B cell (primary cell): ENCODE measurements around the gene SAPCD2. TPM values are rescaled to one million over a fixed set of nuclear protein-coding genes. Genes with fewer than 3 reads are reported as not detected.
A peak's percentile ranks its signal among the peaks of the same experiment; 100 is the strongest.

Experiments used
- ATAC-seq: fragments of 200-7000 bp; cut with Tn5 transposase; one replicate; pipeline ENCODE4 v1.10.0; 2021; ENCODE audit warnings: low read depth, mild to moderate bottlenecking, moderate number of reproducible peaks, moderate library complexity
- CTCF ChIA-PET: fragments of 350-600 bp; sonication (Branson Sonifier 250); formaldehyde crosslinking; loops from one replicate; lab custom pipeline; 2021; ENCODE audit warnings: antibody characterized with exemption, inconsistent platforms; lab: Charles Lee
- POLR2A ChIA-PET: fragments of 350-600 bp; sonication (Branson Sonifier 250); formaldehyde crosslinking; loops from one replicate; lab custom pipeline; 2021; ENCODE audit warnings: antibody characterized with exemption; lab: Charles Lee
- DNase-seq: peaks from one replicate; pipeline ENCODE4 v3.0.0; 2013
- H2AFZ ChIP-seq: 2 replicates; pipeline ENCODE4 v1.6.1; 2012; ENCODE audit warnings: mild to moderate bottlenecking, low read depth, low read length; ENCODE audit not compliant: insufficient read depth, poor library complexity, severe bottlenecking
- H3K27ac ChIP-seq, 2 donors: 1 replicate in 1 of 2; 2 replicates in 1 of 2; pipeline ENCODE4 v1.5.1; 2012 to 2013; ENCODE audit warnings: low read length in 2 of 2, mild to moderate bottlenecking in 2 of 2, moderate library complexity in 1 of 2
- H3K27me3 ChIP-seq, 4 experiments: fragments of 200-600 bp in 1 of 4; sonication (generic) in 1 of 4; replicated peaks in 1 of 4; 1 replicate in 2 of 4; 2 replicates in 2 of 4; pipeline versions ENCODE4 v1.6.1 to v1.7.0; 2013 to 2016; ENCODE audit warnings: low read length in 3 of 4, mild to moderate bottlenecking in 2 of 4, mixed read lengths in 1 of 4, moderate library complexity in 1 of 4; ENCODE audit not compliant: insufficient read depth in 4 of 4, control insufficient read depth in 3 of 4; ENCODE audit errors: control extremely low read depth in 1 of 4
- H3K36me3 ChIP-seq, 2 experiments: replicated peaks in 1 of 2; 1 replicate in 1 of 2; 2 replicates in 1 of 2; pipeline versions ENCODE4 v1.6.1 to v1.7.1; 2013; ENCODE audit warnings: low read length in 1 of 2; ENCODE audit not compliant: insufficient read depth in 2 of 2, control insufficient read depth in 1 of 2; ENCODE audit errors: control extremely low read depth in 1 of 2, extremely low read depth in 1 of 2
- H3K4me1 ChIP-seq, 2 donors: fragments of 200-600 bp in 1 of 2; sonication (generic) in 1 of 2; 1 replicate in 1 of 2; 2 replicates in 1 of 2; pipeline versions ENCODE4 v1.5.1 to v1.6.1; 2013 to 2017; ENCODE audit warnings: low read length in 2 of 2; ENCODE audit not compliant: control insufficient read depth in 2 of 2, insufficient read depth in 2 of 2
- H3K4me2 ChIP-seq: replicated peaks from 2 replicates; pipeline ENCODE3; 2012; ENCODE audit warnings: mild to moderate bottlenecking, low read depth, low read length; ENCODE audit not compliant: poor library complexity, severe bottlenecking
- H3K4me3 ChIP-seq, 5 experiments: fragments of 200-600 bp in 1 of 5; sonication (generic) in 1 of 5; 1 replicate in 3 of 5; 2 replicates in 2 of 5; pipeline versions ENCODE4 v1.5.1 to v1.7.0; 2011 to 2016; ENCODE audit warnings: low read length in 4 of 5, mild to moderate bottlenecking in 4 of 5, low read depth in 2 of 5, control low read depth in 1 of 5, moderate library complexity in 1 of 5; ENCODE audit not compliant: insufficient read depth in 1 of 5; ENCODE audit errors: control extremely low read depth in 1 of 5, extremely low read depth in 1 of 5
- H3K79me2 ChIP-seq: fragments of 200-600 bp; sonication (generic); one replicate; pipeline ENCODE4 v1.6.0; 2016; ENCODE audit warnings: low read length; ENCODE audit not compliant: control insufficient read depth, insufficient read depth
- H3K9ac ChIP-seq: fragments of 200-600 bp; sonication (generic); 2 replicates; pipeline ENCODE4 v1.6.1; 2017; ENCODE audit warnings: mild to moderate bottlenecking, low read length, moderate library complexity
- H3K9me3 ChIP-seq, 3 donors: one replicate each; pipeline versions ENCODE4 v1.6.1 to v1.7.1; 2013; ENCODE audit warnings: low read length in 2 of 3; ENCODE audit not compliant: control insufficient read depth in 2 of 3, insufficient read depth in 1 of 3; ENCODE audit errors: control extremely low read depth in 1 of 3
- H4K20me1 ChIP-seq: 2 replicates; pipeline ENCODE4 v1.6.0; 2012; ENCODE audit warnings: mild to moderate bottlenecking, low read length; ENCODE audit not compliant: insufficient read depth, control insufficient read depth, poor library complexity, severe bottlenecking
- H3K27ac Mint-ChIP-seq: one replicate; pipeline ENCODE4 v1.8.0; 2021; ENCODE audit warnings: mixed read lengths
- H3K27me3 Mint-ChIP-seq: one replicate; pipeline ENCODE4 v1.8.0; 2021; ENCODE audit warnings: mixed read lengths
- H3K4me1 Mint-ChIP-seq: one replicate; pipeline ENCODE4 v1.8.0; 2021; ENCODE audit warnings: mixed read lengths
- H3K4me3 Mint-ChIP-seq: one replicate; pipeline ENCODE4 v1.8.0; 2021; ENCODE audit warnings: mixed read lengths
- H3K9me3 Mint-ChIP-seq: one replicate; pipeline ENCODE4 v1.8.0; 2022; ENCODE audit warnings: mixed read lengths; ENCODE audit not compliant: insufficient read depth
- CTCF ChIP-seq: fragments of 200-600 bp; IDR thresholded peaks from one replicate; pipeline ENCODE4 v1.8.0; 2022; ENCODE audit warnings: antibody characterized with exemption, mild to moderate bottlenecking
- EZH2 ChIP-seq: IDR thresholded peaks from 2 replicates; pipeline ENCODE4 v1.6.1; 2012; ENCODE audit warnings: borderline replicate concordance, low read depth, mild to moderate bottlenecking, moderate library complexity, low read length; ENCODE audit not compliant: insufficient read depth, poor library complexity, severe bottlenecking
- WGBS: methylation state at CpG from one replicate; pipeline ENCODE4 v1.1.5; 2013; ENCODE audit warnings: missing lambda C conversion rate; ENCODE audit not compliant: insufficient coverage; 5-methylcytosine and 5-hydroxymethylcytosine counted together
- intact Hi-C: fragments of 100-400 bp; cut with micrococcal nuclease; formaldehyde crosslinking; loops from one replicate; pipeline ENCODE4 v1.10.0; 2022
- polyA plus RNA-seq: library from polyadenylated mRNA; depleted of rRNA; stranded (reverse); fragments of >200 nt; gene quantifications from 2 replicates; pipeline ENCODE4 v1.2.3, GENCODE V29; 2012
- total RNA-seq, 2 donors: library from RNA; stranded (reverse); fragments of 120-200 nt in 1 of 2; gene quantifications; 1 replicate in 1 of 2; 2 replicates in 1 of 2; pipeline versions ENCODE4 v1.2.3 to v1.2.4, GENCODE V29; 2013 to 2022

Gene SAPCD2
- total and polyA plus RNA-seq, 2 donors (not counting 1 experiment from before 2014, with no cell fraction given): 0.39 to 0.69 TPM

- no peak for ATAC-seq
- intact Hi-C loops: no loop called here
- Mint-ChIP-seq H3K9me3 (no peaks in the 10 kb centered on the region), H3K27me3 (no peaks in the 10 kb centered on the region), H3K27ac (no peak overlapping the region), H3K4me3 (peak overlapping the region; percentile 81), H3K4me1 (peaks cover 10% of the 10 kb centered on the region)
- Histone ChIP-seq H3K4me1 (peaks cover 9 to 18% of the 10 kb centered on the region in 2 donors), H3K4me2 (peak overlapping the region; percentile 100), H3K79me2 (peaks cover 14% of the 10 kb centered on the region), H3K4me3 (no peak overlapping the region), H3K9me3 (no peaks in the 10 kb centered on the region), H3K27ac (no peak overlapping the region), H3K27me3 (no peaks in the 10 kb centered on the region), H4K20me1 (peaks cover 16% of the 10 kb centered on the region), H3K9ac (no peak overlapping the region), H2AFZ (no peak overlapping the region), H3K36me3 (peaks cover 0 to 46% of the 10 kb centered on the region in 2 experiments)
- 96% methylated on average over 42 of the region's 42 CpGs for WGBS
- POLR2A ChIA-PET: interaction anchor here (0.7 kb wide), 1 partner anchor 161 kb away, joined by 4 read pairs; no protein-coding TSS in a partner anchor
- DNase-seq: peak; percentile 32
- CTCF ChIA-PET: interaction anchor here (1.1 to 1.3 kb wide), 2 partner anchors 16 to 124 kb away, joined by 4 to 6 read pairs; no protein-coding TSS in a partner anchor
- TF ChIP-seq CTCF (no peak), EZH2 (no peak)
Observed at GRCh38 chr9:137112564-137113384, 42.4 kb upstream of the SAPCD2 start.
